ENCODE results near the gene HYCC2.

The HYCC2 gene

DNA sequence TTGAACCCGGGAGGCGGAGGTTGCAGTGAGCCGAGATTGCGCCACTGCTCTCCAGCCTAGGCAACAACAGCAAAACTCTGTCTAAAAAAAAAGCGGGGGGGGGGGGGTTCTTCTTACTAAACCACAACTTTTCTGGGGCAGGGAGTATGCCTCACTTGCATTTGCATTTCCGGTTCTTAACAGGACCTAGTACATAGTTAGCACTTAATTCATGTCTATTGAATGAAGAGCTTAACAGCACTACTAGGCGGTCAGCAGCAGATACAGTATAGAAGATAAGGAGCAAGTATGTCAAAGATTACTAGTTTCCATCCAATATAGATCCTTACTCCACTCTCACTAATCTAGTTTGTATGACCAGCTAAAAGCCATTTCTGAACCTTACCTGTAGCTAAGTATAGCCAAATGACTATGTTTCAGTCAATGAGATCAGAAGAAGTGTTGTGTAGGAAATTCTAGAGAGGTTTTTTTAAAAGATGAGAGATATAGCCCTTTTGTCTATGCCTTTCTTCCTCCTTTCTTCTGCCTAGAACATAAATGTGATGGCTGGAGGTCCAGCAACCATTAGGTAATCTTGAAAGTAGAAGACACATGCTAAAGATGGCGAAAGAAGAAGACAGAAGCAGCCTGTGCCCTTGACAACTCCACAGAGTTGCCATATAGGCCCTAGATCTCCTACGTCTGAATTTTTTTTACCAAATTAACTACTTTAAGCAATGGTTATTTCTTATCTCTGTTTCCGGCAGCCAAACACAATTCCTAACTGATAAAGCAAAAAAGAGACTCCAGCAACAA is 11.3 kb downstream of the HYCC2 start:
- Histone ChIP-seq H3K27me3 (ENCODE audit: insufficient read depth, poor library complexity, severe bottlenecking) (no peaks in the 10 kb centered on the region), H3K9me3 (ENCODE audit: severe bottlenecking) (no peaks in the 10 kb centered on the region), H3K4me1 (ENCODE audit: insufficient read depth, poor library complexity, severe bottlenecking) (no peaks in the 10 kb centered on the region), H3K4me3 (ENCODE audit: severe bottlenecking) (no peak overlapping the region), H3K27ac (ENCODE audit: poor library complexity, severe bottlenecking) (no peak overlapping the region), H3K36me3 (ENCODE audit: low read depth) (no peaks in the 10 kb centered on the region)
- DNase-seq (ENCODE audit: low spot score) = no peak
- TF ChIP-seq, protein P1, sequence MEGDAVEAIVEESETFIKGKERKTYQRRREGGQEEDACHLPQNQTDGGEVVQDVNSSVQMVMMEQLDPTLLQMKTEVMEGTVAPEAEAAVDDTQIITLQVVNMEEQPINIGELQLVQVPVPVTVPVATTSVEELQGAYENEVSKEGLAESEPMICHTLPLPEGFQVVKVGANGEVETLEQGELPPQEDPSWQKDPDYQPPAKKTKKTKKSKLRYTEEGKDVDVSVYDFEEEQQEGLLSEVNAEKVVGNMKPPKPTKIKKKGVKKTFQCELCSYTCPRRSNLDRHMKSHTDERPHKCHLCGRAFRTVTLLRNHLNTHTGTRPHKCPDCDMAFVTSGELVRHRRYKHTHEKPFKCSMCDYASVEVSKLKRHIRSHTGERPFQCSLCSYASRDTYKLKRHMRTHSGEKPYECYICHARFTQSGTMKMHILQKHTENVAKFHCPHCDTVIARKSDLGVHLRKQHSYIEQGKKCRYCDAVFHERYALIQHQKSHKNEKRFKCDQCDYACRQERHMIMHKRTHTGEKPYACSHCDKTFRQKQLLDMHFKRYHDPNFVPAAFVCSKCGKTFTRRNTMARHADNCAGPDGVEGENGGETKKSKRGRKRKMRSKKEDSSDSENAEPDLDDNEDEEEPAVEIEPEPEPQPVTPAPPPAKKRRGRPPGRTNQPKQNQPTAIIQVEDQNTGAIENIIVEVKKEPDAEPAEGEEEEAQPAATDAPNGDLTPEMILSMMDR (IDR thresholded peaks at IDR 0.05; ENCODE audit: poor library complexity, severe bottlenecking) = no peak
- ATAC-seq (ENCODE audit: low read depth) = no peak

GRCh38 chr2:201058914-201059313 is 12.6 kb downstream of the HYCC2 start:
- TF ChIP-seq, protein P1 (IDR thresholded peaks at IDR 0.05; ENCODE audit: poor library complexity, severe bottlenecking) = no peak
- DNase-seq (ENCODE audit: low spot score) (no peak), ATAC-seq (ENCODE audit: low read depth) (no peak)
- Histone ChIP-seq H3K9me3 (ENCODE audit: severe bottlenecking) (no peaks in the 10 kb centered on the region), H3K4me3 (ENCODE audit: severe bottlenecking) (no peak overlapping the region), H3K36me3 (ENCODE audit: low read depth) (no peaks in the 10 kb centered on the region), H3K27ac (ENCODE audit: poor library complexity, severe bottlenecking) (no peak overlapping the region), H3K27me3 (ENCODE audit: insufficient read depth, poor library complexity, severe bottlenecking) (no peaks in the 10 kb centered on the region), H3K4me1 (ENCODE audit: insufficient read depth, poor library complexity, severe bottlenecking) (no peaks in the 10 kb centered on the region)

GRCh38 chr2:201057715-201058248 is 13.7 kb downstream of the HYCC2 start:
- H3K4me1 ChIP-seq (ENCODE audit: insufficient read depth, poor library complexity, severe bottlenecking) = no peaks in the 10 kb centered on the region
- TF ChIP-seq, protein P1 (IDR thresholded peaks at IDR 0.05; ENCODE audit: poor library complexity, severe bottlenecking) = no peak

DNA sequence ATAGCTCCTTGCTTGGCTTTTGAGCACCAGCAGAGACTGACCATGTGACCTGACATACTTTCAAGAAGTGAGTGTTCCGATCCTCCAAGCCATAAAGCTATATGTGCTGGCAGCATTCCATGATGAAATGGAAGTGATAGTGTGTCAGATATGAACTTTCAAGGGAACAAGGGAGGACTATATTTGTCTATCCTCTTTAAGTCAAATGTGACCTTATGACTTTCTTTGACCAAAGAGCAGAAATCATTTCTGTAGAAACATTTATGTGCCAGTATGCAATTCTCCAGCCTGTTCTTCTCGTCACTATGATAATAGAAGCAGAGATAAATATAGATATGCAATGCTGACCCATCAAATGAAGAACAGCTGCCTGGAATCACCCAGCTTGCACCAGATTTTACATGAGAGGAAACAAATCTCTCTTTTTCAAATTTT is 14.4 kb downstream of the HYCC2 start:
- TF ChIP-seq, protein P1 (IDR thresholded peaks at IDR 0.05; ENCODE audit: poor library complexity, severe bottlenecking) = no peak
- Histone ChIP-seq H3K27ac (ENCODE audit: poor library complexity, severe bottlenecking) (no peak overlapping the region), H3K9me3 (ENCODE audit: severe bottlenecking) (no peaks in the 10 kb centered on the region), H3K36me3 (ENCODE audit: low read depth) (no peaks in the 10 kb centered on the region), H3K27me3 (ENCODE audit: insufficient read depth, poor library complexity, severe bottlenecking) (no peaks in the 10 kb centered on the region), H3K4me1 (ENCODE audit: insufficient read depth, poor library complexity, severe bottlenecking) (no peaks in the 10 kb centered on the region), H3K4me3 (ENCODE audit: severe bottlenecking) (no peak overlapping the region)
- no peak for DNase-seq (ENCODE audit: low spot score)
- ATAC-seq (ENCODE audit: low read depth) = no peak

More at GRCh38 chr2:201057715-201058248, 13.7 kb downstream of the HYCC2 start:
- no peaks in the 10 kb centered on the region for H3K27me3 ChIP-seq (ENCODE audit: insufficient read depth, poor library complexity, severe bottlenecking)
- H3K9me3 ChIP-seq (ENCODE audit: severe bottlenecking) = no peaks in the 10 kb centered on the region
- H3K36me3 ChIP-seq (ENCODE audit: low read depth) = no peaks in the 10 kb centered on the region
- ATAC-seq (ENCODE audit: low read depth) (no peak), DNase-seq (ENCODE audit: low spot score) (no peak)
- H3K4me3 ChIP-seq (ENCODE audit: severe bottlenecking) = no peak overlapping the region
- no peak overlapping the region for H3K27ac ChIP-seq (ENCODE audit: poor library complexity, severe bottlenecking)

- Histone ChIP-seq H3K27me3 (ENCODE audit: insufficient read depth, poor library complexity, severe bottlenecking) (no peaks in the 10 kb centered on the region), H3K9me3 (ENCODE audit: severe bottlenecking) (no peaks in the 10 kb centered on the region), H3K4me3 (ENCODE audit: severe bottlenecking) (no peak overlapping the region), H3K27ac (ENCODE audit: poor library complexity, severe bottlenecking) (no peak overlapping the region), H3K36me3 (ENCODE audit: low read depth) (peaks cover 7% of the 10 kb centered on the region), H3K4me1 (ENCODE audit: insufficient read depth, poor library complexity, severe bottlenecking) (no peaks in the 10 kb centered on the region)
- ATAC-seq (ENCODE audit: low read depth) = no peak
- no peak for DNase-seq (ENCODE audit: low spot score)
- TF ChIP-seq, protein P1 (IDR thresholded peaks at IDR 0.05; ENCODE audit: poor library complexity, severe bottlenecking) = no peak
Observed at GRCh38 chr2:201049455-201049854, 22.0 kb downstream of the HYCC2 start.
